ENCODE data around the gene IGSF23. TPM values are rescaled to one million over a fixed set of nuclear protein-coding genes. Genes with fewer than 3 reads are reported as not detected.
"Not testable (repeated sequence)": the region's sequence is repeated elsewhere in the genome, so short reads cannot be mapped to it uniquely, and the experiment has no call there.

IGSF23 gene
- total RNA-seq, 1 donor from 2014 or later = not detected

GRCh38 chr19:44663996-44664395, 50.6 kb downstream of the IGSF23 start:
- Mint-ChIP-seq H3K36me3 (ENCODE audit: low read depth, unreplicated experiment) (peaks cover 16% of the 10 kb centered on the region), H3K4me3 (ENCODE audit: unreplicated experiment) (no peak overlapping the region), H3K27me3 (ENCODE audit: unreplicated experiment) (peaks cover 2% of the 10 kb centered on the region), H3K27ac (ENCODE audit: unreplicated experiment) (no peak overlapping the region), H3K4me1 (ENCODE audit: unreplicated experiment) (no peaks in the 10 kb centered on the region), H3K9me3 (ENCODE audit: unreplicated experiment) (no peaks in the 10 kb centered on the region)
- DNase-seq (ENCODE audit: low spot score) = no peak
- TF ChIP-seq, protein P1, sequence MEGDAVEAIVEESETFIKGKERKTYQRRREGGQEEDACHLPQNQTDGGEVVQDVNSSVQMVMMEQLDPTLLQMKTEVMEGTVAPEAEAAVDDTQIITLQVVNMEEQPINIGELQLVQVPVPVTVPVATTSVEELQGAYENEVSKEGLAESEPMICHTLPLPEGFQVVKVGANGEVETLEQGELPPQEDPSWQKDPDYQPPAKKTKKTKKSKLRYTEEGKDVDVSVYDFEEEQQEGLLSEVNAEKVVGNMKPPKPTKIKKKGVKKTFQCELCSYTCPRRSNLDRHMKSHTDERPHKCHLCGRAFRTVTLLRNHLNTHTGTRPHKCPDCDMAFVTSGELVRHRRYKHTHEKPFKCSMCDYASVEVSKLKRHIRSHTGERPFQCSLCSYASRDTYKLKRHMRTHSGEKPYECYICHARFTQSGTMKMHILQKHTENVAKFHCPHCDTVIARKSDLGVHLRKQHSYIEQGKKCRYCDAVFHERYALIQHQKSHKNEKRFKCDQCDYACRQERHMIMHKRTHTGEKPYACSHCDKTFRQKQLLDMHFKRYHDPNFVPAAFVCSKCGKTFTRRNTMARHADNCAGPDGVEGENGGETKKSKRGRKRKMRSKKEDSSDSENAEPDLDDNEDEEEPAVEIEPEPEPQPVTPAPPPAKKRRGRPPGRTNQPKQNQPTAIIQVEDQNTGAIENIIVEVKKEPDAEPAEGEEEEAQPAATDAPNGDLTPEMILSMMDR (IDR thresholded peaks at IDR 0.05; ENCODE audit: unreplicated experiment) = no peak

- TF ChIP-seq, protein P1 (IDR thresholded peaks at IDR 0.05; ENCODE audit: unreplicated experiment) = no peak
- no peak overlapping the region for H3K4me3 Mint-ChIP-seq (ENCODE audit: unreplicated experiment)
- peaks cover 16% of the 10 kb centered on the region for H3K36me3 Mint-ChIP-seq (ENCODE audit: low read depth, unreplicated experiment)
- no peak overlapping the region for H3K27ac Mint-ChIP-seq (ENCODE audit: unreplicated experiment)
- H3K4me1 Mint-ChIP-seq (ENCODE audit: unreplicated experiment) = no peaks in the 10 kb centered on the region
- no peak for DNase-seq (ENCODE audit: low spot score)
- no peaks in the 10 kb centered on the region for H3K9me3 Mint-ChIP-seq (ENCODE audit: unreplicated experiment)
- peaks cover 4% of the 10 kb centered on the region for H3K27me3 Mint-ChIP-seq (ENCODE audit: unreplicated experiment)
These were observed 51.6 kb downstream of the IGSF23 start for GRCh38 chr19:44664976-44665375.

- H3K9me3 Mint-ChIP-seq (ENCODE audit: unreplicated experiment) = no peaks in the 10 kb centered on the region
- peaks cover 13% of the 10 kb centered on the region for H3K36me3 Mint-ChIP-seq (ENCODE audit: low read depth, unreplicated experiment)
- H3K27me3 Mint-ChIP-seq (ENCODE audit: unreplicated experiment) = peaks cover 4% of the 10 kb centered on the region
- no peak for DNase-seq (ENCODE audit: low spot score)
- no peak overlapping the region for H3K27ac Mint-ChIP-seq (ENCODE audit: unreplicated experiment)
- H3K4me3 Mint-ChIP-seq (ENCODE audit: unreplicated experiment) = no peak overlapping the region
- no peaks in the 10 kb centered on the region for H3K4me1 Mint-ChIP-seq (ENCODE audit: unreplicated experiment)
- TF ChIP-seq, protein P1 (IDR thresholded peaks at IDR 0.05; ENCODE audit: unreplicated experiment) = no peak
These were observed 53.6 kb downstream of the IGSF23 start for GRCh38 chr19:44666852-44667556.

DNA sequence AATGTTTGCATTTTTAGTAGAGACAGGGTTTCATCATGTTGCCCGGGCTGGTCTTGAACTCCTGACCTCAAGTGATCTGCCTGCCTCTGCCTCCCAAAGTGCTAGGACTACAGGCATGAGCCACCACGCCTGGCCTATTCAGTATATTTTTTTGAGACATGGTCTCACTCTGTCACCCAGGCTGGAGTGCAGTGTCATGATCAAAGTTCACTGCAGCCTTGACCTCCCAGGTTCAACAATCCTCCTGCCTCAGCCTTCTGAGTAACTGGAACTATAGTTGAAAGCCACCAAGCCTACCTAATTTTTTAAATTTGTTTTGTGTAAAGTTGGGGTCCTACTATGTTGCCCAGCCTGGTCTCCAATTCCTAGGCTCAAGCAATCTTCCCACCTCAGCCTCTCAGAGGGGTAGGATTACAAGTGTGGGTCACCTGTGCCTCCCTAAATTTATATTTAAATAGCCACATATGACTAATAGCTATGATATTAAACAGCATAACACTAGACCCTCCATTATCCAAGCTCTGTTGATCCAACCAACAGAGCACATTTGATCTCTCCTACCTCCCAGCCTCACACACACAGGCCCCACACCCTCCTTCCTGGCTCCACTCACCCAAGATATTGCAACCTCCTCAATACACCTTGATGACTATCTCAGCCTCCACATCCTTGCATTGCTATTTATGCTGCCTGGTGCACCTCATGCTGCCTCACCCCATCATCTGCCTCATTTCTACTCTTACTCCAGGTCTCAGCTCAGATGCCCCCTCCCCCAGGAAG, 55.8 kb downstream of the IGSF23 start:
- Mint-ChIP-seq H3K4me3 (ENCODE audit: unreplicated experiment) (no peak overlapping the region), H3K4me1 (ENCODE audit: unreplicated experiment) (no peaks in the 10 kb centered on the region), H3K9me3 (ENCODE audit: unreplicated experiment) (no peaks in the 10 kb centered on the region), H3K36me3 (ENCODE audit: low read depth, unreplicated experiment) (no peaks in the 10 kb centered on the region), H3K27ac (ENCODE audit: unreplicated experiment) (no peak overlapping the region), H3K27me3 (ENCODE audit: unreplicated experiment) (peaks cover 3% of the 10 kb centered on the region)
- TF ChIP-seq, protein P1 (IDR thresholded peaks at IDR 0.05; ENCODE audit: unreplicated experiment) = no peak
- no peak for DNase-seq (ENCODE audit: low spot score)

DNA sequence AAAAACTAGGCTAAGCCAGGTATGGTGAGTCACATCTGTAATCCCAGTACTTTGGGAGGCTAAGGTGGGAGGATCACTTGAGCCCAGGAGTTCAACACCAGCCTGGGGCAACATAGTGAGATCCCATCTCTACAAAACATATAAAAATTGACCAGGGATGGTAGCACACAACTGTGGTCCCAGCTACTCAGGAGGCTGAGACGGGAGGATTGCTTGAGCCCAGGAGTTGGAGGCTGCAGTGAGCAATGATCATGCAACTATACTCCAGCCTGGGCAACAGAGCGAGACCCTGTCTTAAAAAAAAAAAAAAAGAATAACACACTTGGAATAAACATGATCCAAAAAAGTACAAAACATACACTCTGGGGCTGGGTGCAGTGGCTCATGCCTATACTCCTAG, 56.7 kb downstream of the IGSF23 start:
- not testable (repeated sequence) for H3K9me3 Mint-ChIP-seq (ENCODE audit: unreplicated experiment); H3K27ac Mint-ChIP-seq (ENCODE audit: unreplicated experiment); H3K4me3 Mint-ChIP-seq (ENCODE audit: unreplicated experiment); DNase-seq (ENCODE audit: low spot score); H3K27me3 Mint-ChIP-seq (ENCODE audit: unreplicated experiment); H3K4me1 Mint-ChIP-seq (ENCODE audit: unreplicated experiment); H3K36me3 Mint-ChIP-seq (ENCODE audit: low read depth, unreplicated experiment)

Data from endothelial cell (in vitro differentiated cells).